Endothelial cell of hepatic sinusoid (primary cell): Measurements from ENCODE around the gene FLT1.

Source experiments
- in situ Hi-C: cut with HindIII; loops from 2 replicates; pipeline ENCODE4 v1.10.0; 2017; ENCODE audit warnings: low sequenced_read_pairs

FLT1 gene

DNA sequence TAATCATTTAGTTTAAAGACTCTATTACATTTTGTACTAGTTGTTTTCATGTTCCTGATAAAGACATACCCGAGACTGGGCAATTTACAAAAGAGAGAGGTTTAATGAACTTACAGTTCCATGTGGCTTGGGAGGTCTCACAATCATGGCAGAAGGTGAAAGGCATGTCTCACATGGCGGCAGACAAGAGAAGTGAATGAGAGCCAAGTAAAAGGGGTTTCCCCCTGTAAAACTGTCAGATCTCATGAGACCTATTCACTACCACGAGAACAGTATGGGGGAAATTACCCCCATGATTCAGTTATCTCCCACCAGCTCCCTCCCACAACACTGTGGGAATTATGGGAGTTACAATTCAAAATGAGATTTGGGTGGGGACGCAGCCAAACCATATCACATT is 227.4 kb downstream of the FLT1 start:
- in situ Hi-C loops: no loop called here

GRCh38 chr13:28258417-28258816 is 236.5 kb downstream of the FLT1 start:
- in situ Hi-C loops: no loop called here

- in situ Hi-C loops: no loop called here
These were observed 237.6 kb downstream of the FLT1 start for GRCh38 chr13:28257305-28257704.

GRCh38 chr13:28252547-28252946 is 242.4 kb downstream of the FLT1 start:
- in situ Hi-C loops: no loop called here

- in situ Hi-C loops: no loop called here
These were observed 243.5 kb downstream of the FLT1 start for GRCh38 chr13:28251466-28251865.

- in situ Hi-C loops: no loop called here
These were observed 244.4 kb downstream of the FLT1 start for GRCh38 chr13:28250542-28250941.
